Measurements from ENCODE around the gene LYZL6.

DNA sequence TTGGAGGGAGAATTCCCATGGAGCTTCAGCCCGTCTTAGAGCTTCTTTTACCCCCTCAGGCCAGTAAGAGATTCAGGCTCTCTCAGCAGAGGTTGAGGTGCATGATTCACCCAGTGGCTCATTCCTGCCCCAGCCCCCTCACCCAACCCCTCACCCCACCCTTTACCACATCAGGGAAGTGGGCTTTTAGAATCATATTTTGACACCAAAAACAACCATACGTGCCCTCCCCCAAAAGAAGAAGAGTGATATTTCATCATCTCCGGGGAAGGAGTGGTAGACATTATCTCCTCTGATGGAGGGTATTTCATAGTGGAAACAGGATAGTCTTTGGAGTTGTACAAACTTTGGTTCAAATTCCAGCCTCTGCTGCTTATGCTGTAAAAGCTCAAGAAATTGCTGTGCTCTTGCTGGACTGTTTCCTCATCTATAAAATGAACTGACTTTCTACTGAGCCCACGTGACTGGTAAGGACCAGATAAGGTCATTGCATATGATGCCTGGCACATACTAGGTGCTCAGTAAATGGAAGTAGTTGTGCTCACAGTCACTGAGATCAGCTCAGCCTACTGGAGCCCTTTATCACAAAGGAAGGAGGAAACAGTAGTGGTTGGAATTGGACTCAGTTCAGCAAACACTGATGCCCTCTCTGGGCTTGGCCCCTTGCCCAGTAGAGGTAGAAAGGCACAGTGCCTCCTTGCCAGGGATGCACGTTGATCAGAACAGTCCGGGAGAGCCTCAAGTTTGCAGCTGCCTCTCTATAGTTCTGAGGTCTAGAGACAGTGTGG lies 45.0 kb downstream of the LYZL6 start:
- TF ChIP-seq, protein P1, sequence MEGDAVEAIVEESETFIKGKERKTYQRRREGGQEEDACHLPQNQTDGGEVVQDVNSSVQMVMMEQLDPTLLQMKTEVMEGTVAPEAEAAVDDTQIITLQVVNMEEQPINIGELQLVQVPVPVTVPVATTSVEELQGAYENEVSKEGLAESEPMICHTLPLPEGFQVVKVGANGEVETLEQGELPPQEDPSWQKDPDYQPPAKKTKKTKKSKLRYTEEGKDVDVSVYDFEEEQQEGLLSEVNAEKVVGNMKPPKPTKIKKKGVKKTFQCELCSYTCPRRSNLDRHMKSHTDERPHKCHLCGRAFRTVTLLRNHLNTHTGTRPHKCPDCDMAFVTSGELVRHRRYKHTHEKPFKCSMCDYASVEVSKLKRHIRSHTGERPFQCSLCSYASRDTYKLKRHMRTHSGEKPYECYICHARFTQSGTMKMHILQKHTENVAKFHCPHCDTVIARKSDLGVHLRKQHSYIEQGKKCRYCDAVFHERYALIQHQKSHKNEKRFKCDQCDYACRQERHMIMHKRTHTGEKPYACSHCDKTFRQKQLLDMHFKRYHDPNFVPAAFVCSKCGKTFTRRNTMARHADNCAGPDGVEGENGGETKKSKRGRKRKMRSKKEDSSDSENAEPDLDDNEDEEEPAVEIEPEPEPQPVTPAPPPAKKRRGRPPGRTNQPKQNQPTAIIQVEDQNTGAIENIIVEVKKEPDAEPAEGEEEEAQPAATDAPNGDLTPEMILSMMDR (IDR thresholded peaks at IDR 0.05): no peak
- TF ChIP-seq POLR2A (IDR thresholded peaks at IDR 0.05) (no peak), EP300 (IDR thresholded peaks at IDR 0.05) (no peak), POLR2AphosphoS5 (IDR thresholded peaks at IDR 0.05) (no peak)

All from sigmoid colon (tissue), 4 donors.